WTC11 (cell line): Measurements from ENCODE around the gene WNT1. TPM values are rescaled to one million over a fixed set of nuclear protein-coding genes. Genes with fewer than 3 reads are reported as not detected.

ENCODE experiments used
- ATAC-seq: fragments of 200-7000 bp; cut with Tn5 transposase; 2 replicates; pipeline ENCODE4 v1.10.0; 2021; ENCODE audit warnings: mild to moderate bottlenecking, moderate library complexity
- CTCF ChIA-PET: fragments of 300-600 bp; sonication (Branson Sonifier 250); formaldehyde crosslinking; loops from one replicate; lab custom pipeline; 2021; ENCODE audit warnings: antibody characterized with exemption; lab: Charles Lee
- POLR2A ChIA-PET: fragments of 350-600 bp; sonication (Branson Sonifier 250); formaldehyde crosslinking; loops from one replicate; lab custom pipeline; 2021; ENCODE audit warnings: antibody characterized with exemption; lab: Charles Lee
- DNase-seq: peaks from one replicate; pipeline ENCODE4 v3.0.0; 2021; ENCODE audit warnings: low spot score
- H3K27ac Mint-ChIP-seq: 2 replicates; pipeline ENCODE4 v1.8.0; 2021; ENCODE audit warnings: mixed read lengths
- H3K27me3 Mint-ChIP-seq: 2 replicates; pipeline ENCODE4 v1.8.0; 2021; ENCODE audit warnings: low read depth, mild to moderate bottlenecking, moderate library complexity, mixed read lengths
- H3K36me3 Mint-ChIP-seq: 2 replicates; pipeline ENCODE4 v1.8.0; 2021; ENCODE audit warnings: mixed read lengths
- H3K4me1 Mint-ChIP-seq: 2 replicates; pipeline ENCODE4 v1.8.0; 2022; ENCODE audit warnings: mixed read lengths
- H3K4me3 Mint-ChIP-seq: 2 replicates; pipeline ENCODE4 v1.8.0; 2021; ENCODE audit warnings: mild to moderate bottlenecking, moderate library complexity, mixed read lengths
- H3K9me3 Mint-ChIP-seq: 2 replicates; pipeline ENCODE4 v1.8.0; 2021; ENCODE audit warnings: mixed read lengths
- AR ChIP-seq: fragments of 250-450 bp; sonication (Bioruptor Pico); IDR thresholded peaks from 2 replicates; pipeline ENCODE4 v1.9.0; 2021; ENCODE audit warnings: mild to moderate bottlenecking
- ATF6 ChIP-seq: sonication (generic); formaldehyde crosslinking; IDR thresholded peaks from 2 replicates; pipeline ENCODE4 v1.8.1; 2023; ENCODE audit warnings: mild to moderate bottlenecking, missing genetic modification reagents
- CBFB ChIP-seq: sonication (generic); formaldehyde crosslinking; IDR thresholded peaks from 2 replicates; pipeline ENCODE4 v1.8.1; 2022; ENCODE audit warnings: mild to moderate bottlenecking, low read depth, missing genetic modification reagents
- ESRRA ChIP-seq: sonication (generic); formaldehyde crosslinking; IDR thresholded peaks from 2 replicates; pipeline ENCODE4 v1.8.1; 2022; ENCODE audit warnings: mild to moderate bottlenecking, missing genetic modification reagents, borderline replicate concordance
- ETV6 ChIP-seq: sonication (generic); formaldehyde crosslinking; IDR thresholded peaks from 2 replicates; pipeline ENCODE4 v1.8.1; 2022; ENCODE audit warnings: mild to moderate bottlenecking, missing genetic modification reagents
- FOXP1 ChIP-seq: sonication (generic); formaldehyde crosslinking; IDR thresholded peaks from 2 replicates; pipeline ENCODE4 v1.8.0; 2022; ENCODE audit warnings: missing genetic modification reagents, mild to moderate bottlenecking, moderate library complexity, borderline replicate concordance
- GRHL2 ChIP-seq: fragments of 250-450 bp; sonication (Bioruptor Pico); IDR thresholded peaks from 2 replicates; pipeline ENCODE4 v1.8.0; 2022; ENCODE audit warnings: mild to moderate bottlenecking, moderate library complexity; ENCODE audit not compliant: insufficient replicate concordance, severe bottlenecking
- GTF2I ChIP-seq: fragments of 250-450 bp; sonication (Bioruptor Pico); conservative IDR thresholded peaks from 2 replicates; pipeline ENCODE4 v1.4.0; 2021; ENCODE audit warnings: mild to moderate bottlenecking
- HMGA2 ChIP-seq: fragments of 250-450 bp; sonication (Bioruptor Pico); IDR thresholded peaks from 2 replicates; pipeline ENCODE4 v1.4.0; 2021; ENCODE audit warnings: mild to moderate bottlenecking, moderate library complexity
- JUN ChIP-seq: sonication (generic); formaldehyde crosslinking; IDR thresholded peaks from 2 replicates; pipeline ENCODE4 v1.8.0; 2023; ENCODE audit warnings: mild to moderate bottlenecking, missing genetic modification reagents
- KAT7 ChIP-seq: sonication (generic); formaldehyde crosslinking; IDR thresholded peaks from 2 replicates; pipeline ENCODE4 v1.8.1; 2023; ENCODE audit warnings: missing genetic modification reagents, mild to moderate bottlenecking, borderline replicate concordance
- MYBL2 ChIP-seq: sonication (generic); formaldehyde crosslinking; IDR thresholded peaks from 2 replicates; pipeline ENCODE4 v1.8.1; 2023; ENCODE audit warnings: mild to moderate bottlenecking, moderate library complexity, missing genetic modification reagents
- NR1H2 ChIP-seq: sonication (generic); formaldehyde crosslinking; IDR thresholded peaks from 2 replicates; pipeline ENCODE4 v1.9.0; 2021; ENCODE audit warnings: mild to moderate bottlenecking, moderate library complexity, missing genetic modification reagents
- NR2C2 ChIP-seq: sonication (generic); formaldehyde crosslinking; IDR thresholded peaks from 2 replicates; pipeline ENCODE4 v1.8.0; 2022; ENCODE audit warnings: mild to moderate bottlenecking, missing genetic modification reagents
- OVOL2 ChIP-seq: fragments of 250-450 bp; sonication (Bioruptor Pico); IDR thresholded peaks from 2 replicates; pipeline ENCODE4 v1.9.0; 2021; ENCODE audit warnings: mild to moderate bottlenecking, borderline replicate concordance
- SMAD4 ChIP-seq: sonication (generic); formaldehyde crosslinking; IDR thresholded peaks from 2 replicates; pipeline ENCODE4 v1.8.0; 2022; ENCODE audit warnings: mild to moderate bottlenecking, missing genetic modification reagents
- SP1 ChIP-seq: sonication (generic); formaldehyde crosslinking; conservative IDR thresholded peaks from 2 replicates; pipeline ENCODE4 v1.8.1; 2022; ENCODE audit warnings: missing genetic modification reagents
- ZMAT4 ChIP-seq: fragments of 250-450 bp; sonication (Bioruptor Pico); IDR thresholded peaks from 2 replicates; pipeline ENCODE4 v1.9.0; 2021; ENCODE audit warnings: mild to moderate bottlenecking
- ZNF219 ChIP-seq: sonication (generic); formaldehyde crosslinking; IDR thresholded peaks from 2 replicates; pipeline ENCODE4 v1.8.0; 2023; ENCODE audit warnings: missing genetic modification reagents, mild to moderate bottlenecking, borderline replicate concordance
- ZNF396 ChIP-seq: fragments of 250-450 bp; sonication (Bioruptor Pico); IDR thresholded peaks from 2 replicates; pipeline ENCODE4 v1.8.0; 2021; ENCODE audit warnings: mild to moderate bottlenecking, moderate library complexity, borderline replicate concordance
- total RNA-seq: library from RNA; stranded (reverse); gene quantifications from 3 replicates; pipeline ENCODE4 v1.2.3, GENCODE V29; 2021

Gene WNT1
- total RNA-seq, 1 experiment from 2014 or later = not detected

GRCh38 chr12:48990552-48990951 lies 12.4 kb downstream of the WNT1 start:
- Mint-ChIP-seq H3K9me3 (no peaks in the 10 kb centered on the region), H3K27ac (no peak overlapping the region), H3K27me3 (peaks cover 76% of the 10 kb centered on the region)
- ATAC-seq (no peak), DNase-seq (no peak)
- CTCF ChIA-PET = interaction anchor here (1.4 to 11.9 kb wide), 3 partner anchors 10 to 137 kb away, joined by 3 to 237 read pairs (median 4); partner anchors contain the start of gene WNT1
- POLR2A ChIA-PET = no interaction called here
- no peak for TF ChIP-seq ETV6 (CRISPR knock-in tag)
- TF ChIP-seq, all 79 proteins: peak for 0
- no peaks in the 10 kb centered on the region for H3K36me3 Mint-ChIP-seq
- H3K4me1 Mint-ChIP-seq = peaks cover 16% of the 10 kb centered on the region
- H3K4me3 Mint-ChIP-seq = no peak overlapping the region

- no peak for DNase-seq
- no peak overlapping the region for H3K4me3 Mint-ChIP-seq
- no peak overlapping the region for H3K27ac Mint-ChIP-seq
- H3K4me1 Mint-ChIP-seq = peaks cover 15% of the 10 kb centered on the region
- no peaks in the 10 kb centered on the region for H3K9me3 Mint-ChIP-seq
- H3K36me3 Mint-ChIP-seq = no peaks in the 10 kb centered on the region
- no peak for TF ChIP-seq OVOL2 (CRISPR knock-in tag)
- ChIA-PET CTCF (interaction anchor here (0.6 to 11.9 kb wide), 7 partner anchors 11 to 342 kb away, joined by 3 to 237 read pairs (median 4); partner anchors contain the start of gene WNT1), POLR2A (no interaction called here)
- no peak for ATAC-seq
- H3K27me3 Mint-ChIP-seq = peaks cover 76% of the 10 kb centered on the region
Observed at GRCh38 chr12:48991247-48992050, 13.3 kb downstream of the WNT1 start.

GRCh38 chr12:48993787-48994186 lies 15.7 kb downstream of the WNT1 start:
- no peaks in the 10 kb centered on the region for H3K36me3 Mint-ChIP-seq
- no peak for DNase-seq
- TF ChIP-seq NR1H2 (CRISPR knock-in tag) (no peak), ATF6 (CRISPR knock-in tag) (no peak), SP1 (CRISPR knock-in tag) (no peak), MYBL2 (CRISPR knock-in tag) (no peak), ZMAT4 (CRISPR knock-in tag) (no peak), AR (CRISPR knock-in tag) (no peak), CBFB (no peak), HMGA2 (no peak), FOXP1 (CRISPR knock-in tag) (no peak), NR2C2 (no peak), GTF2I (CRISPR knock-in tag) (no peak), ZNF219 (CRISPR knock-in tag) (no peak), JUN (CRISPR knock-in tag) (no peak), ESRRA (CRISPR knock-in tag) (no peak), ZNF396 (no peak), OVOL2 (CRISPR knock-in tag) (no peak), KAT7 (no peak), GRHL2 (CRISPR knock-in tag) (no peak), SMAD4 (no peak)
- TF ChIP-seq, all 79 proteins: peak for 0
- no peak overlapping the region for H3K4me3 Mint-ChIP-seq
- H3K9me3 Mint-ChIP-seq = no peaks in the 10 kb centered on the region
- ATAC-seq = no peak
- peaks cover 15% of the 10 kb centered on the region for H3K4me1 Mint-ChIP-seq
- H3K27me3 Mint-ChIP-seq = peaks cover 76% of the 10 kb centered on the region
- ChIA-PET POLR2A (interaction anchor here (1.4 kb wide), 1 partner anchor 14 kb away, joined by 3 read pairs; no protein-coding TSS in a partner anchor), CTCF (interaction anchor here (0.6 to 11.9 kb wide), 11 partner anchors 8 to 195 kb away, joined by 3 to 237 read pairs (median 4); partner anchors contain the start of genes WNT1 and WNT10B)
- H3K27ac Mint-ChIP-seq = no peak overlapping the region
